HepG2 (cell line): ENCODE measurements around the gene SLC13A3. TPM values are rescaled to one million over a fixed set of nuclear protein-coding genes. Genes with fewer than 3 reads are reported as not detected.

Source experiments
- AFF4 ChIP-seq: sonication (generic); formaldehyde crosslinking; IDR thresholded peaks from 2 replicates; pipeline ENCODE4 v1.4.0; 2020; ENCODE audit warnings: missing genetic modification reagents
- AKAP8 ChIP-seq: sonication (generic); formaldehyde crosslinking; IDR thresholded peaks from 2 replicates; pipeline ENCODE4 v1.5.1; 2020; ENCODE audit warnings: mild to moderate bottlenecking, missing genetic modification reagents
- ARID3A ChIP-seq: IDR thresholded peaks from 2 replicates; pipeline ENCODE4 v1.6.1; 2012; ENCODE audit warnings: low read depth, low read length, improper control_type of control experiment
- ATF7 ChIP-seq, 2 experiments: fragments of 450-650 bp in 1 of 2; sonication (generic) in 1 of 2; formaldehyde crosslinking in 1 of 2; IDR thresholded peaks; 2 replicates each; pipeline versions ENCODE4 v1.4.0 to v1.6.1; 2016 to 2020; ENCODE audit warnings: antibody characterized with exemption in 1 of 2, mild to moderate bottlenecking in 1 of 2, missing genetic modification reagents in 1 of 2
- CBX5 ChIP-seq: sonication (generic); formaldehyde crosslinking; IDR thresholded peaks from 2 replicates; pipeline ENCODE4 v1.4.0; 2020; ENCODE audit warnings: missing genetic modification reagents, borderline replicate concordance
- CCAR2 ChIP-seq: fragments of 200-400 bp; formaldehyde crosslinking; optimal IDR thresholded peaks from 2 replicates; pipeline ENCODE3; 2018; ENCODE audit warnings: low read depth, mild to moderate bottlenecking, low read length, moderate library complexity
- CEBPB ChIP-seq: IDR thresholded peaks from 2 replicates; pipeline ENCODE4 v1.6.1; 2011; ENCODE audit warnings: low read depth, low read length, improper control_type of control experiment, borderline replicate concordance
- DDIT3 ChIP-seq: sonication (generic); formaldehyde crosslinking; IDR thresholded peaks from 2 replicates; pipeline ENCODE4 v1.4.0; 2020; ENCODE audit warnings: mild to moderate bottlenecking, missing genetic modification reagents
- JUND ChIP-seq: sonication (generic); formaldehyde crosslinking; IDR thresholded peaks from 2 replicates; pipeline ENCODE4 v1.8.0; 2022; ENCODE audit warnings: mild to moderate bottlenecking, missing genetic modification reagents
- KLF13 ChIP-seq: sonication (generic); formaldehyde crosslinking; IDR thresholded peaks from 2 replicates; pipeline ENCODE4 v1.4.0; 2020; ENCODE audit warnings: mild to moderate bottlenecking, missing genetic modification reagents
- KMT2B ChIP-seq: IDR thresholded peaks from 2 replicates; pipeline ENCODE4 v1.6.1; 2016; ENCODE audit warnings: missing genetic modification reagents, missing compliant biosample characterization
- RBAK ChIP-seq: sonication (generic); formaldehyde crosslinking; IDR thresholded peaks from 2 replicates; pipeline ENCODE4 v1.5.1; 2020; ENCODE audit warnings: mild to moderate bottlenecking, missing genetic modification reagents
- RFXAP ChIP-seq: sonication (generic); formaldehyde crosslinking; IDR thresholded peaks from 2 replicates; pipeline ENCODE4 v1.4.0; 2020; ENCODE audit warnings: missing genetic modification reagents, borderline replicate concordance
- RXRB ChIP-seq: IDR thresholded peaks from 2 replicates; pipeline ENCODE4 v1.6.1; 2016; ENCODE audit warnings: borderline replicate concordance, missing genetic modification reagents, missing compliant biosample characterization
- SIN3B ChIP-seq: fragments of 150-350 bp; IDR thresholded peaks from 2 replicates; pipeline ENCODE4 v1.6.1; 2014; ENCODE audit warnings: low read length
- SMYD3 ChIP-seq: sonication (generic); formaldehyde crosslinking; IDR thresholded peaks from 2 replicates; pipeline ENCODE4 v1.8.1; 2023; ENCODE audit warnings: mild to moderate bottlenecking, missing genetic modification reagents
- SRF ChIP-seq: IDR thresholded peaks from 2 replicates; pipeline ENCODE4 v1.6.1; 2011; ENCODE audit warnings: mild to moderate bottlenecking, low read depth, low read length, moderate library complexity
- TEAD3 ChIP-seq: optimal IDR thresholded peaks from 2 replicates; pipeline ENCODE3; 2016; ENCODE audit warnings: borderline replicate concordance
- WIZ ChIP-seq: sonication (generic); formaldehyde crosslinking; IDR thresholded peaks from 2 replicates; pipeline ENCODE4 v1.5.1; 2020; ENCODE audit warnings: mild to moderate bottlenecking, missing genetic modification reagents
- ZBTB1 ChIP-seq: sonication (generic); formaldehyde crosslinking; IDR thresholded peaks from 2 replicates; pipeline ENCODE4 v1.4.0; 2020; ENCODE audit warnings: missing genetic modification reagents, borderline replicate concordance
- ZFY ChIP-seq: sonication (generic); formaldehyde crosslinking; IDR thresholded peaks from 2 replicates; pipeline ENCODE4 v1.4.0; 2020; ENCODE audit warnings: missing genetic modification reagents
- ZKSCAN5 ChIP-seq: sonication (generic); formaldehyde crosslinking; IDR thresholded peaks from 2 replicates; pipeline ENCODE4 v1.5.1; 2020; ENCODE audit warnings: mild to moderate bottlenecking, missing genetic modification reagents
- ZNF143 ChIP-seq: sonication (generic); formaldehyde crosslinking; IDR thresholded peaks from 2 replicates; pipeline ENCODE4 v1.4.0; 2020; ENCODE audit warnings: missing genetic modification reagents
- ZNF331 ChIP-seq: sonication (generic); formaldehyde crosslinking; IDR thresholded peaks from 2 replicates; pipeline ENCODE4 v1.4.0; 2020; ENCODE audit warnings: missing genetic modification reagents
- ZNF550 ChIP-seq: sonication (generic); formaldehyde crosslinking; IDR thresholded peaks from 2 replicates; pipeline ENCODE4 v1.4.0; 2020; ENCODE audit warnings: mild to moderate bottlenecking, missing genetic modification reagents, borderline replicate concordance
- ZSCAN25 ChIP-seq: sonication (generic); formaldehyde crosslinking; IDR thresholded peaks from 2 replicates; pipeline ENCODE4 v1.8.0; 2022; ENCODE audit warnings: mild to moderate bottlenecking, missing genetic modification reagents
- polyA plus RNA-seq, 8 experiments: library from polyadenylated mRNA; depleted of rRNA in 3 of 8; stranded (reverse) in 7 of 8; unstranded in 1 of 8; fragments of >200 nt; fragmentation: Illumina TruSeq in 4 of 8; extraction: Trizol in 4 of 8; gene quantifications; 2 replicates each; pipeline versions ENCODE4 v1.2.1 to v1.2.3, GENCODE V29; 2011 to 2016; ENCODE audit warnings: low read depth in 4 of 8, missing spikeins in 1 of 8, mixed read lengths in 1 of 8; ENCODE audit not compliant: insufficient read depth in 1 of 8
- total RNA-seq, 5 experiments: library from RNA; depleted of rRNA; stranded (reverse); fragments of >200 nt; fragmentation: Illumina TruSeq; extraction: Trizol; gene quantifications; 2 replicates each; pipeline ENCODE4 v1.2.3, GENCODE V29; 2016; ENCODE audit warnings: low read depth in 1 of 5

The SLC13A3 gene
- total and polyA plus RNA-seq, 2 of the 13 experiments (the other 11 are each of a cell fraction or from before 2014, with no cell fraction given): 66.5 to 76.0 TPM

GRCh38 chr20:46638134-46638897, 12.9 kb downstream of the SLC13A3 start (continued):
- TF ChIP-seq AFF4: peak; percentile 62; the same call in 1 of the 2 replicates
- 0 out of 2 replicates have a peak, but pooled peaks have one; percentile 69 for TF ChIP-seq WIZ (CRISPR knock-in tag)
- peak; percentile 35; the same call in 1 of the 2 replicates for TF ChIP-seq RFXAP (CRISPR knock-in tag)
- TF ChIP-seq SMYD3: no peak
- TF ChIP-seq KMT2B (CRISPR knock-in tag): no peak
- TF ChIP-seq CBX5: 0 out of 2 replicates have a peak, but pooled peaks have one; percentile 74
- TF ChIP-seq AKAP8 (CRISPR knock-in tag): no peak
- TF ChIP-seq ZKSCAN5: peak; percentile 47; the same call in 1 of the 2 replicates
- TF ChIP-seq SIN3B: no peak
- peak; percentile 95 for TF ChIP-seq RBAK (CRISPR knock-in tag)
- no peak; the same call in 1 of the 2 replicates for TF ChIP-seq ZSCAN25 (CRISPR knock-in tag)
- TF ChIP-seq SRF: 0 out of 2 replicates have a peak, but pooled peaks have one; percentile 26
- TF ChIP-seq DDIT3: no peak
- peak; percentile 27; the same call in 1 of the 2 replicates for TF ChIP-seq JUND (CRISPR knock-in tag)
- peak; percentile 92 for TF ChIP-seq CCAR2
- 0 out of 2 replicates have a peak, but pooled peaks have one; percentile 3 for TF ChIP-seq ZNF143 (CRISPR knock-in tag)
- peak; percentile 46; the same call in 1 of the 2 replicates for TF ChIP-seq ZNF331 (CRISPR knock-in tag)
- no peak for TF ChIP-seq ATF7 (IDR thresholded peaks at IDR 0.05)
- TF ChIP-seq ATF7 (CRISPR knock-in tag; IDR thresholded peaks at IDR 0.05): peak; percentile 80
- peak; percentile 66 for TF ChIP-seq ZFY (CRISPR knock-in tag)
- peak; percentile 92 for TF ChIP-seq TEAD3 (CRISPR knock-in tag)
- TF ChIP-seq ZNF550 (CRISPR knock-in tag): peak; percentile 29
- TF ChIP-seq RXRB: peak; percentile 57; the same call in 1 of the 2 replicates
- 0 out of 2 replicates have a peak, but pooled peaks have one; percentile 4 for TF ChIP-seq CEBPB
- TF ChIP-seq ZBTB1 (CRISPR knock-in tag): no peak
- no peak for TF ChIP-seq ARID3A
- TF ChIP-seq KLF13 (CRISPR knock-in tag): 0 out of 2 replicates have a peak, but pooled peaks have one; percentile 51
